Measurements from ENCODE around the gene SORCS2.

Gene SORCS2

GRCh38 chr4:7654550-7655445 is 462.5 kb downstream of the SORCS2 start:
- DNase-seq (ENCODE audit: low read depth), result no peak

GRCh38 chr4:7655511-7656243 is 463.3 kb downstream of the SORCS2 start:
- no peak for DNase-seq (ENCODE audit: low read depth)

GRCh38 chr4:7656244-7656800 is 464.0 kb downstream of the SORCS2 start:
- no peak for DNase-seq (ENCODE audit: low read depth)

- DNase-seq (ENCODE audit: low read depth), result no peak
Measured at GRCh38 chr4:7657545-7658297, 465.4 kb downstream of the SORCS2 start.

- DNase-seq (ENCODE audit: low read depth), result no peak
Measured at GRCh38 chr4:7658341-7659204, 466.2 kb downstream of the SORCS2 start.

GRCh38 chr4:7659429-7660175 is 467.3 kb downstream of the SORCS2 start:
- no peak for DNase-seq (ENCODE audit: low read depth)

- DNase-seq (ENCODE audit: low read depth), result no peak
Measured at GRCh38 chr4:7660176-7661039, 468.1 kb downstream of the SORCS2 start.

GRCh38 chr4:7661066-7661748 is 468.9 kb downstream of the SORCS2 start:
- DNase-seq (ENCODE audit: low read depth), result no peak

GRCh38 chr4:7661846-7662506 is 469.6 kb downstream of the SORCS2 start:
- no peak for DNase-seq (ENCODE audit: low read depth)

GRCh38 chr4:7662507-7662846 is 470.1 kb downstream of the SORCS2 start:
- DNase-seq (ENCODE audit: low read depth), result no peak

- no peak for DNase-seq (ENCODE audit: low read depth)
Measured at GRCh38 chr4:7663075-7663541, 470.8 kb downstream of the SORCS2 start.

- DNase-seq (ENCODE audit: low read depth), result no peak
Measured at GRCh38 chr4:7664106-7664505, 471.8 kb downstream of the SORCS2 start.

GRCh38 chr4:7665321-7665720 is 473.0 kb downstream of the SORCS2 start:
- DNase-seq (ENCODE audit: low read depth), result no peak

GRCh38 chr4:7666011-7666410 is 473.7 kb downstream of the SORCS2 start:
- DNase-seq (ENCODE audit: low read depth), result no peak

- DNase-seq (ENCODE audit: low read depth), result no peak
Measured at GRCh38 chr4:7666744-7667143, 474.4 kb downstream of the SORCS2 start.

GRCh38 chr4:7668271-7668670 is 475.9 kb downstream of the SORCS2 start:
- DNase-seq (ENCODE audit: low read depth), result no peak

- DNase-seq (ENCODE audit: low read depth), result no peak
Measured at GRCh38 chr4:7668826-7669225, 476.5 kb downstream of the SORCS2 start.

GRCh38 chr4:7672601-7673000 is 480.3 kb downstream of the SORCS2 start:
- no peak for DNase-seq (ENCODE audit: low read depth)
